ENCODE measurements around the gene PCF11.
"Not testable (repeated sequence)": the region's sequence is repeated elsewhere in the genome, so short reads cannot be mapped to it uniquely, and the experiment has no call there.

Gene PCF11

DNA sequence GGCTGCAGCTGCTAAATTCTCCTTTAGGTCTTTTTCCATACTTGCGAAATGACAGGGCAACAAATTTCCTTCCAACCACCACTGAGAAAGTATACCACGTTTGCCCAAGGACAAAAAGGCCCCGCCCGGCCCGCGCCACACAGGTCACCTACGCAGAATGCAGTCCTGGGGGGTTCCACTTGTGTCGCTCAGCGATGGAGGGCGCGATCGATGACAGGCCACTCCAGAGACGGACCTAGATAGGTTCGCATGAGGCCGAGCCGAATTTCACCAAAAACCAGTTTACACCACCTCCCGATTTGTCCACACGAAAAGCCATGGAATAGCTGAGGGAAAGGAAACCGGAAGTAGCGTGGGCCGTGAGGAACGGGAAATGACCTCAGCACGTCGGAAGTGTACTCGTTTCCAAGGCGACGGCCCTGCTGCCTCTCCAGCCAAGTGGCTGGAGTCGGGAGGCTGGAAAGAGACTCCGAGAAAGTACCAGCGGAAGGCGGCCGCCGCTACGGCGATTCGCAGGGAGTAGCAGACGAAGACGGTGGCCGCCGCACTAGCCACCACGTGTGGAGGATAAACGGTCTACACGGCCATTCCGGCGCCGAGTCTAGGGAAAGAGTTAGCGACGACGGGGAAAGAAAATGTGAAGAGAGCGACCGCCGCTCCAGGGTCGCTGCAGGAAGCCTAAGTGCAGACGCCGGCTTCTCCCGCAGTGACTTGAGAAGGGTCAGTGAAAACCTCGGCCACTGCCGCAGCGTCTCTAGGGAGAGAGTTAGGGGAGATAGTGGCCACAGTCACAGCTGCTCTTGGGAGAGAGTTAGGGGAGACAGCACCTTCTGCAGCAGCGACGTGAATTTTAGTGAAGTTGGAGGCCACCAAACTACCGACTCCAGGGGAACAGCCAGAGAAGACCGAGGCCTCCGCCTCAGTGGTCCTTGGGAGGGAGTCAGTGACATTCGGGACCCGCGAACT lies 36.7 kb downstream of the PCF11 start, which contains the start of gene ANKRD42:
Gene ANKRD42 (plus strand): TSS at position 398 of the 966 bp plus-strand sequence. CDS start 959 bp downstream, outside the sequence.
- peak; percentile 98 for DNase-seq (ENCODE audit: low spot score)

DNA sequence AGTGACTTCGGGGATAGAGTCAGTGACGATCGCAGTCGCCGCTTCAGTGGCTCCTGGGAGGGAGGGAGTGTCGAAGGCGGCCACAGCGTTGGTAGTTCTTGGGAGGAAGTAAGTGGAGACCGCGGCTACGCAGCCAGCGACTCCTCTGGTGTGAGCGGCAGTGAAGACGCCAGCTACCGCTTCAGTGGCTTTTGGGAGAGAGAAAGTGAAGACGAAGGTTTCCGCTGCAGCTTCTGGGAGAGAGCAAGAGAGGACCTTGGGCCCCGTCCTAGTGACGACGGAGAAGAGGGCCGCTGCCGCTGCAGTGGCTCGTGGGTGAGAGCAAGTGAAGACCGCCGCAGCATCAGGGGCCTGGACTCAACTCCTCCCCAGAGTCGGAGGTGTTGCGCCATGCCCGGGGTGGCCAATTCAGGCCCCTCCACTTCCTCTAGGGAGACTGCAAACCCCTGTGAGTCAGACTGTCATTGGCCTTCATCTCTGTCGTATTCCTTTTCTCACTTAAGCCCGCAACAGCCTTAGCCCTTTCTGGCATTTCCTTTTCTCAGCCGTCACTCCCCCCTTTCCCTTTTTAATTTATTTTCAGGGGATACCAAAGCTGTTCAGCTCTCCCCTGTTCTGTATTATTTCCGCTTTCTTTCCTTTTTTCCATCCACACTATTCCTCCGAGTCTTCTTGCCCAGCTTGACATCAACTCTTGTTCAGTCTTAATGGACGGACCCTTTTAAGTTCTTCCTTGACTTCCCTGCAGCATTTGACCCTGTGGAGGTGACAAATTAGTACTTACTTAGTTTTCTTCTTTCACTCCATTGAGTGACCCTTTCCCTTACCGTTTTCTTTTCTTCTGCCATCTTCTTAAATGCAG lies 37.6 kb downstream of the PCF11 start:
- DNase-seq (ENCODE audit: low spot score): peak; percentile 30

DNA sequence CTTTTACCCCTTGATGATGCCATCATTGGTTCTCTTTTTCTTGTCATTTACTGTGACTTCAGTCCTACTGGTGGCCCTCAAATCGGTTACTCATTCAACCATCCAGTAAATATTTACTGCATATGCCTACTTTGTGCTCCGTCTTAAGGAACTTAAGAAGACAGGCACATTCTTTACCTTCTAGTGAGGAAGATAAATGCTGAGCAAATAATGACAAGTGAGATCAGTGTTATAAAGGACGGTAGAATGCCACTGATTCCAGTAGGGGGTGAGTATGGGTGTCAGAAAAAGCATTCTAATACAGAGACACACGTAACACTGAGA lies 38.2 kb downstream of the PCF11 start:
- DNase-seq (ENCODE audit: low spot score): no peak

DNA sequence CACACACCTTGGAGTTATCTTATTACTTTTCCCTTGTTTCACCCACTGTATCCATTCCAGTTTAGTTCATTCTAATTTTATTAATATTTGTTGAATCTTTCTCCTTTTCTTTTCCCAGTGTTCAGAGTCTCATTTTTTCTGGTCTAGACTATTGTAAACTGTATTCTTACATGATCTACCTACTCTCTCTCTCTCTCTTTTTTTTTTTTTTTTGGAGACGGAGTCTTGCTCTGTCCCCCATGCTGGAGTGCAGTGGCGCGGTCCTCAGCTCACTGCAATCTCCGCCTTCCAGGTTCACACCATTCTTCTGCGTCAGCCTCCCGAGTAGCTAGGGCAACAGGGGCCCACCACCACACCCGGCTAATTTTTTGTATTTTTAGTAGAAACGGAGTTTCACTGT lies 38.7 kb downstream of the PCF11 start:
- DNase-seq (ENCODE audit: low spot score): no peak

DNA sequence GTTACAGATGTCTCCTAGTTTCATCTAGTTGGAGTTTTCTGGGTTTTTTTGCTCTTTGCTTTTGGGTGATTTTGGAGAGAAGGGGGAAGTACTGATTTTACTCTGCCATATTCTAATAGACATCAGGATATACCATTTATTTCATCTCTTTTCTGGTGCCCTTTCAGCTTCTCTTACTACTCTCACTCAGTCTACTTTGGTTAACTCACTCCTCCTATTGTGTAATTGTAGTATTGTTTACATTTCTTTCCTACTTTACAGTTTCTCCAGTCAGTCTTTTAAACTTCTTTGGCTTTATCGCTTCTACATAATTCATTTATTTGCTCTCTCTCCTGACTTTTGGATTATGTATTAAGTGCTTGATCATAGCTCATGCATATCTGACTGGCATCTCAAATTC lies 43.1 kb downstream of the PCF11 start:
- no peak for DNase-seq (ENCODE audit: low spot score)

DNA sequence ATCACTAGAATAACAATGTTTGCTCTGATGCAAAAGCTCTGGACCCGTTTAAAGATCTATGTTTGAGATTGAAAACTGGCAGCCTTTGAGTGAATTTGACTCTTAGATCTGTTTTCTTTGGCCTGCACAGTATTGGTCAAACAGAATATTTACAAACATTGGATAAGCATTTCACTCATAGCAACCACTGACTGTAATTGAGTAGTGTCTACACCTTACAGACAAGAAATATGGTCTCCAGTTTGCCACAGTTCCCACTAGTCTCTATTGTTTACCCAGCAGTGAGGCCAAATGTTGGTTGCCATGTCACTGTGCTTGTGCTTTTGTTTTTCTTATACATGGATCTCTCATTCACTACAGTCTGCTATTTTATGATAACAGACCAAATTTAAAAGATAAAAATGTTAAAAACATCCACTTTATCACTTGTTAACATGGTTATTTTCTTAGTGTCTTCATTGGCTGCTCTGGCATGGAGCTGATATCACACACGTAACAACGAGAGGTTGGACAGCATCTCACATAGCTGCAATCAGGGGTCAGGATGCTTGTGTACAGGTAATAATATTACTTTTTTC lies 48.8 kb downstream of the PCF11 start:
- no peak for DNase-seq (ENCODE audit: low spot score)

DNA sequence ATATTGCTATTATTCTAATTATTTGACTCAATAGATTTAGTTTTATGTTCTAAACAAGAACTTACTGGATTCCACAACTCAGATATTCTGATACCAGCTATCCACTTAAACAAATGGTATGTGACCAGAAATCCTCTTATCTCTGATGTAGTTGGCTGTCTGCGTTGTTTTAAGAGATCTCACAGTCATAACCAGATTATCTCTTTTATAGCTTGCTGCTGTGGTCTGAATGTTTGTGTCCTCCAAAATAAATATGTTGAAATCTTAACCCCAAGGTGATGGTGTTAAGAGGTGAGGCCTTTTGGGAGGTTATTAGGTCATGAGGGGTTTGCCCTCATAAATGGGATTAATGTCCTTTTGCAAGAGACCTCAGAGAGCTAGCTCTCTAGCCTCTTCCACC lies 49.3 kb downstream of the PCF11 start:
- no peak for DNase-seq (ENCODE audit: low spot score)

DNA sequence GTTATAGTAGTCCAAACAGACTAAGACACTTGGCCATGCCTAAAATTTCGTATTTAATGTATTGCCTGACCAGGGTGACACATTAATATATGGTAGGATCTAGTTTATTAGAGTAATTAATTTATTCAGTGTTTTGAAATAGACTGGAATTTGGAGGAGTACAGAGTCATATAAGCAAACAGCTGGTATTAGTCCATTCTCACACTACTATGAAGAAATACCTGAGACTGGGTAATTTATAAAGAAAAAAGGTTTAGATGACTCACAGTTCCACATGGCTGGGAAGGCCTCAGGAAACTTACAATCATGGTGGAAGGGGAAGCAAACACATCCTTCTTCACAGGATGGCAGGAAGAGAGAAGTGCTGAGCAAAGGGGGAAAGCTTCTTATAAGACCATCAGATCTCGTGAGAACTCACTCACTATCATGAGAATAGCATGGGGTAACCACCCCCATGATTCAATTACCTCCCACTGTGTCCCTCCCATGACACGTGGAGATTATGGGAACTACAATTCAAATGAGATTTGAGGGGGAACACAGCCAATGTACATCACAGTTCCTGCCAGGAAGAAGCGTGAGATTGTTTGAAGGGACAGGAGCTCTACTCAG lies 49.9 kb downstream of the PCF11 start:
- not testable (repeated sequence) for DNase-seq (ENCODE audit: low spot score)

DNA sequence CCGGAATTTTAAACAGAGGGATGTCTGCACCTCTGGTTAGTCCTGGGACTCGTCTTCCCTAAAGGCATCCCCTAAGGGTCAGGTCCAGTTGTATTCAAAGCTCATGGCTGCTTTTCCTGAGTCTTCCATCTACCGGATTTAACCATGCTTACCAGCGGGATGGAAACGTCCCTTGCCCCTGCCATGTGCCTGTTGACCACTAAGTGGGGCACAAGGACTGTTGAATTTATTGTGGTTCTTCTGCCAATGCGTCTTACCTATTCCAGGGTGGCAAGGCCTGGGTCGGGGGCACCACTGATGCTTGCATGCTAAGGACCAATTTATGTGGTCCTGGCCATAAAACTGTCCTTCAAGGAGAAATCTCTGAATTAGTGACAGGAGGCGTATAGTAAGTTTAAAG lies 62.2 kb downstream of the PCF11 start:
- DNase-seq (ENCODE audit: low spot score): no peak

DNA sequence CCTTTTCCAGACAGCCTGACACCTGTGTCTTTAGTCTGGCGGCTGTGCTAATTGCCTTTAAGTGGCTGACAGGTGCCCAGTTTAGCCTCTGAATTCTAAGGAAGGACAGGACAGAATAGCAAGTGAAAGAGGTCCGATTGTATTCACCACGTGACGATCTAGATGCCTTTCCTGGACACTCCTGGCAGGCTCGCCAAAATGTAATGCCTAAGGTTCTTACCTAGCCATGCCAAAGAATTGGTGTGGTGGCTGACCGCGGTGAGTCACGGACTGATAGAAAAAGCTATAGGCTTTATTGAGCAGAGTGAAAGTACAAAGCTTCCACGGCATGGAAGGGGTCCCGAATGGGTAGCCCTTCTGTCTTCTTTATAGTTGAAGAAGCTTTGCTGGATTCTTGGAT lies 63.3 kb downstream of the PCF11 start:
- no peak for DNase-seq (ENCODE audit: low spot score)

DNA sequence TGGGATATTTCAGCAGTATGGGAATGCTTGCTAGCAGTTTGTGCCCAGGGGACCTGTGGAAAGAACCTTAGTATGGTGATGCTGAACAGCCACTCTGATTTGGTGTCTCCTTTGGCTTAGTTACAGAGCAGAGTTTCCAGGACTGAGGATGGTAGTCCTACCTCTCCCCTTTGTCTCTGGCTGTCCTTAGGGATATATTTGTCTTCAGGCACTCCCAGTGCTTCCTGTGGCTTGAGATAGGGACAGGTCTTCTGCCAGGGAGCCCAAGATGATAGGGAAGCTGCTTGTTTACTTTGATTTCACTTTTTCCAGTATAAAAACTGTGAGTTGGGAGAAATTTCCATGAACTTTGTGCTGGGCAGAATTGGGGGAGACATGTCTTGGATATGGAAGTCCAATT lies 64.8 kb downstream of the PCF11 start:
- no peak for DNase-seq (ENCODE audit: low spot score)

DNA sequence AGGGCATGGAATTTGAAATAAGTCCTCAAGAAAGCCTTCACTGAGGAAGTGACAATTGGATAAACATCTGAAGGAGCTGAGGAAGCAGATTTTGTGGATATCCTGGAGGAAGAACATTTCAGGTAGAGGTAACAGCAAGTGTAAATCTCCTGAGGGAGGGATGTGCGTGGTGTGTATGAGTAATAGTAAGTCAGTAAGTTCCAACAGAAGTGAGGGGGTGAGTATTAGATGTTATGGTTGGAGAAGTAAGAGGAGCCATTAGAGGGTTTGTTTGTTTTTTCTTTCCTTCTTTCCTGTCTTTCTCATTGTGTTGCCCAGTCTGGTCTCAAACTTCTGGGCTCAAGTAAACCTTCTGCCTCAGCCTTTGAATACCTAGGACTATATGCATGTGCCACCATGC lies 65.6 kb downstream of the PCF11 start:
- no peak for DNase-seq (ENCODE audit: low spot score)

DNA sequence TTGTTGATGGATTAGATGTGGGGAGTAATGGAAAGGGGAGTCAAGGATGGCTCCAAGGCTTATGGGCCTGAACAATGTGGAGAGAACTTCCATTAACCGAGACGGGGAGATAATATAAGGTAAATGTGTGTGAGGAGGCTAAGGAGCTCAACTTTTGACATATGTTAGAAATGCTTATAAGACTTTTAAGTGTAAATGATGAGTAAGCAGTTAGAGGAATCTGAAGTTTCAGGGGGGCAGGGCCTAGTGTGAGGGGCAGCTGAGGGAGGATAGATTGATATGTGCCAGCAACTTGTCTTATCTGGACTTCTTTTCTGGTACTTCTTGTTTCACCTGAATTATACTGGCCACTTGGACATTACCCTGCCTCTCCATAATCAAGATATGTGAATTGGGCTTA lies 66.5 kb downstream of the PCF11 start:
- no peak for DNase-seq (ENCODE audit: low spot score)

DNA sequence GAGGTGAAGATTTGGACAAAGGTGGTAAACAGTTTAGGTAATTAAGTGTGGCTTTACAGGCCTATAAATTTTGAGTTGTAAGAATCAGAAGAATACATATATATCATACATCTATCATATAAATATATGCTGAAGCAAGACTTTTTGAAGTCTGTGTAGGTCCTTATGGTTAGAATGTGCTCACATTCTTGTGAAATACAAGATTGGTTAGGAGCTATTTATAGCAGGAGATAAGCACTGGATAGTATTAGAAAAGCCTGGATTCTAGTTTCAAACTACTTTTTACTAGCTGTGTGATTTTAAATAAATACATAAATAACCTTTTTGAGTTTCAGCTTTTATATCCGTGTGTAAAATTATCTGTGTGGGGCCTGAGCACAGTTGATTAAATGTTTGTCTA lies 78.9 kb downstream of the PCF11 start:
- no peak for DNase-seq (ENCODE audit: low spot score)

All from COLO829 (cell line).